Peyer's patch (tissue), 4 donors: ENCODE results near the gene CEP164.

Experiments
- POLR2A ChIP-seq, 2 donors: fragments of 450-650 bp; IDR thresholded peaks; one replicate each; pipeline ENCODE4 v1.5.1; 2017; ENCODE audit warnings: antibody characterized with exemption in 2 of 2, mild to moderate bottlenecking in 2 of 2, moderate library complexity in 2 of 2
- TF ChIP-seq, protein P1 (sequence below), 6 experiments: fragments of 450-650 bp in 4 of 6; fragments of 200-600 bp in 2 of 6; sonication (generic) in 1 of 6; IDR thresholded peaks; one replicate each; pipeline ENCODE4 v1.5.1; 2017 to 2019; ENCODE audit warnings: antibody characterized with exemption in 6 of 6, mild to moderate bottlenecking in 3 of 6, moderate library complexity in 1 of 6

DNA sequence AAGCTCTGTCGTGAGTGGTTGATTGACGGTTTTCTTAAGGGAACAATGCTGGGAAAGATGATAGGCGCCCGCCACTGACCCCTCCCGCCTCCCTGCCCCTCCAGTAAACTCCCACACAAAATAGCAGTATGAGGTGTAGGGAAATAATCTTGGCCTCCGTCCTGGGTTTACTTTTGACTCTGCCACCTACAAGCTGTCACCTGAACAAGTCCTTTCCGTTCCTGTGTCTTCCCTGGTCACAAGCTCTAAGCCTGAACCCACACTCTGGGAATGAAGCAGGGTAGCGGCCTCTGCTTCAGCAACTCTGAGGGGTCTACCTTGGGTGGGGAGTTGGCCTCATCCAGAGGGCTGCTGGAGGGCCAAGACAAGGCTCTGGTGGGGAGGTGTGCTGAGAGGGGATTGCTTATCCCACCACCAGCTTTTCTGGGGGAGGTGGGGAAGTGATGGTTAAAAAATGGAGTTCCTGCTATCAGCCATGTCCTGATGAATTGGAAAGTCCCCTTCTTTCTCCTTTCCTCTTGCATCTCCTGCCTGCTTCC, 87.8 kb downstream of the CEP164 start:
- TF ChIP-seq, protein P1, sequence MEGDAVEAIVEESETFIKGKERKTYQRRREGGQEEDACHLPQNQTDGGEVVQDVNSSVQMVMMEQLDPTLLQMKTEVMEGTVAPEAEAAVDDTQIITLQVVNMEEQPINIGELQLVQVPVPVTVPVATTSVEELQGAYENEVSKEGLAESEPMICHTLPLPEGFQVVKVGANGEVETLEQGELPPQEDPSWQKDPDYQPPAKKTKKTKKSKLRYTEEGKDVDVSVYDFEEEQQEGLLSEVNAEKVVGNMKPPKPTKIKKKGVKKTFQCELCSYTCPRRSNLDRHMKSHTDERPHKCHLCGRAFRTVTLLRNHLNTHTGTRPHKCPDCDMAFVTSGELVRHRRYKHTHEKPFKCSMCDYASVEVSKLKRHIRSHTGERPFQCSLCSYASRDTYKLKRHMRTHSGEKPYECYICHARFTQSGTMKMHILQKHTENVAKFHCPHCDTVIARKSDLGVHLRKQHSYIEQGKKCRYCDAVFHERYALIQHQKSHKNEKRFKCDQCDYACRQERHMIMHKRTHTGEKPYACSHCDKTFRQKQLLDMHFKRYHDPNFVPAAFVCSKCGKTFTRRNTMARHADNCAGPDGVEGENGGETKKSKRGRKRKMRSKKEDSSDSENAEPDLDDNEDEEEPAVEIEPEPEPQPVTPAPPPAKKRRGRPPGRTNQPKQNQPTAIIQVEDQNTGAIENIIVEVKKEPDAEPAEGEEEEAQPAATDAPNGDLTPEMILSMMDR (IDR thresholded peaks at IDR 0.05): no peak
- no peak for TF ChIP-seq POLR2A (IDR thresholded peaks at IDR 0.05)
